ENCODE data around the gene ANXA10.

ANXA10 gene, protein sequence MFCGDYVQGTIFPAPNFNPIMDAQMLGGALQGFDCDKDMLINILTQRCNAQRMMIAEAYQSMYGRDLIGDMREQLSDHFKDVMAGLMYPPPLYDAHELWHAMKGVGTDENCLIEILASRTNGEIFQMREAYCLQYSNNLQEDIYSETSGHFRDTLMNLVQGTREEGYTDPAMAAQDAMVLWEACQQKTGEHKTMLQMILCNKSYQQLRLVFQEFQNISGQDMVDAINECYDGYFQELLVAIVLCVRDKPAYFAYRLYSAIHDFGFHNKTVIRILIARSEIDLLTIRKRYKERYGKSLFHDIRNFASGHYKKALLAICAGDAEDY

DNA sequence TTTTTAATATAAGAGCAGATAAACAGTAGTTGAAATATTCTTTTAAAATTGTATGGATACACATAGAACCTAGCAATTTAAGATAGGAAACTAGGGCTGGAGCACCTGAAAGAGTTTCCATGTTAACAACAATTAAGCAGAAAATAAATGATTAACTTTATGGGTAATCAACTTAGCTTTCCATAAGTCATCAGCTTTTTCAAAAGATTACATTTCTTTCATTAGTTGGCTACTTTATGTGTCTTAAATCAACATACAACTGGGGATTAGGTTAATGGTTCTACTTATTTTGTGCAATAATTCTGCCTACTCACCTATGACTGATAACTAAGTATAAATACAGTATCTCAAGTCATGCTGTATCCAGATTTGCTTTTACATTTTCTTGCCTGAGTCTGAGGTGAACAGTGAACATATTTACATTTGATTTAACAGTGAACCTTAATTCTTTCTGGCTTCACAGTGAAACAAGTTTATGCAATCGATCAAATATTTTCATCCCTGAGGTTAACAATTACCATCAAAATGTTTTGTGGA lies at the start of gene ANXA10:
Gene ANXA10 (plus strand): TSS at position 362 of the 537 bp plus-strand sequence. CDS start 164 bp downstream, at position 526.
- in situ Hi-C loops (cut with HindIII; ENCODE audit: low sequenced_read_pairs), result no loop called here

DNA sequence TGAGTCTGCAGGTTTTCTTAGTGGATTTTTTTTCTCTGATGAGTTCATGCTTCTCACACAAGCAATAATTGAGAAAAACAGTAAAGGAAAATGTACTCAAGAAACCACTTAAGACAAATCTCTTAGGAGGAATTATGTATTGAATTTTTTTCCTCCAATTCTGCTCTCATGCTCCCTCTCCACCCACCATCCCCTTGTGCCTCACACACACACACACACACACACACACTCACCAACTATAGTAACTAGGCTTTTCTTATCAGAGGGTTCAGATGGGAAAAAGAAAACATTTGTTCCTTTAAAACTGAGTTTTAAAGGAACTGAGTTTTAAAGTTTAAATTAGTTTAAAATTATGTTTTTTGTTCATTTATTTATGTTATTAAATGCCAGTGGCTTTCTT lies 47.0 kb upstream of the ANXA10 start:
- in situ Hi-C loops (cut with HindIII; ENCODE audit: low sequenced_read_pairs), result no loop called here

GRCh38 chr4:168050002-168050401 lies 42.3 kb upstream of the ANXA10 start:
- in situ Hi-C loops (cut with HindIII; ENCODE audit: low sequenced_read_pairs), result no loop called here

DNA sequence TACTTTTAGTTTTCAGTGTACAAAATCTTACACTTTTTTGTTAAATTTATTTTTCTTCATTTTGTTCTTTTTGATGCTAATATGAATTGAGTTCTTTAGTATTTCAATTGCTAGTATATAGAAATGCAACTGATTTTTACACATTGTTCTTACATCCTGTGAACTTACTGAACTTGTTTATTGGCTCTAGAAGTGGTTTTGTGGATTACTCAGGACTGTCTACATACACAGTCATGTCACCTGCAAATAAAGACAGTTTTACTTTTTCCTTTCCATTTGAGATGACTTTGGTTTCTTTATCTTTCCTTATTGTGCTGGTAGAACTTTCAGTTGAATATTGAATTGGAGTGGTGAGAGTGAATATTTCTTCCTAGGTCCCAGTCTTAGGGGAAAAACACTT lies 40.8 kb upstream of the ANXA10 start:
- in situ Hi-C loops (cut with HindIII; ENCODE audit: low sequenced_read_pairs), result no loop called here

- in situ Hi-C loops (cut with HindIII; ENCODE audit: low sequenced_read_pairs), result no loop called here
Observed at GRCh38 chr4:168057412-168057811, 34.9 kb upstream of the ANXA10 start.

DNA sequence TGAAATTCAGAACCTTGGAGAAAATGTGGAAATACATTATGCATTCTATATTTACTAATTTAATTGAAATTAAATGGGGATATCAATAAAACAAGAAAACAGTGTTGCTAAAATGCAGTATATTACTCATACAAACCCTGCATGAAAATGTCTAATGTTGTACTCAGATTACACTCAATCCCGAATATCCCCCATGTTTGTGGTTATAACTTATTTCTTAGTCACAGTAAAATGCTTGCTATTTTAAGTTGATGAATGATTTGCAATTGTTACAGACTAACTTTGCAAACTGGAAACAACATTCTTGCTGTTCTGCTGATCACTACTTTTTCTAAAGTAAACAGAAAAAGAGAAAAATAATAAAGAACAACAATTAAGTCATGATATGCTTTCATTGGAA lies 33.1 kb upstream of the ANXA10 start:
- in situ Hi-C loops (cut with HindIII; ENCODE audit: low sequenced_read_pairs), result no loop called here

GRCh38 chr4:168063031-168063430 lies 29.3 kb upstream of the ANXA10 start:
- in situ Hi-C loops (cut with HindIII; ENCODE audit: low sequenced_read_pairs), result no loop called here

DNA sequence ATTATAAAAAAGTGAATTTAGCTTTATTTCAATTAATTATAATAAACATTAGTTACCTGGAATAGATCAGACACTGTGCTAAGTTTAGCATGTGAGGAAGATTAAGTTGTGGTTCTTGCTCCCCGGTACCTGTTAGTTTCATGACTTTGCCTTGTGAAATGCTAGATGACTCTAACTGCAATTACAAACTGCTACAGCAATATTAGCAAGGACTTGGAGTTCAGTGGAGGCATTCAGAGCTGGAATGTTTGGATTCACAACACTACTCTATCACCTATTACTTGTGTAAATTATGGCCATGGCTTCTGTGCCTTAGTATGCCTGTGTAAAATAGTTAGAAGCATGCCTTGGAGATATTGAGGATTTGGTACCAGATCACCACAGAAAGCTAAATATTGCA lies 21.4 kb upstream of the ANXA10 start:
- in situ Hi-C loops (cut with HindIII; ENCODE audit: low sequenced_read_pairs), result no loop called here

GRCh38 chr4:168071304-168071703 lies 21.0 kb upstream of the ANXA10 start:
- in situ Hi-C loops (cut with HindIII; ENCODE audit: low sequenced_read_pairs), result no loop called here

DNA sequence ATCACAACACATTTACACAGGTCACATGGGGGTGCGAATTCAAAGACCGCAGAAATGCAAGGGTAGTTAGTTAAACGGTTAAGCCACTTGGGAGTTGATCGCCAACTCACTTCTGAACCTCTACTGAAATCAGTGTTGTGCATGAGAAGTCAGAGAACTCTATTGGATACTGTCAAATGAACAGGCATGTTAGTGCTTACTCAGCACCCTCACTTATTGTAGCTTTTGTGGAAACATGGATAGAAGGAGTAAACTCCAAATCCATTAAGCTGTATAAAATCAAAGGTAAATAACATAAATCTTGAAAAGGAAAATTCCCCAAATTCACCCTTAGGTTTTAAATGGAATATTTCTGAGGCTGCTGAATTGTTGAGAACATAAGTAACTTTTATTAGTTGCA lies 17.5 kb upstream of the ANXA10 start:
- in situ Hi-C loops (cut with HindIII; ENCODE audit: low sequenced_read_pairs), result no loop called here

- in situ Hi-C loops (cut with HindIII; ENCODE audit: low sequenced_read_pairs), result no loop called here
Observed at GRCh38 chr4:168076989-168077725, 15.2 kb upstream of the ANXA10 start.

DNA sequence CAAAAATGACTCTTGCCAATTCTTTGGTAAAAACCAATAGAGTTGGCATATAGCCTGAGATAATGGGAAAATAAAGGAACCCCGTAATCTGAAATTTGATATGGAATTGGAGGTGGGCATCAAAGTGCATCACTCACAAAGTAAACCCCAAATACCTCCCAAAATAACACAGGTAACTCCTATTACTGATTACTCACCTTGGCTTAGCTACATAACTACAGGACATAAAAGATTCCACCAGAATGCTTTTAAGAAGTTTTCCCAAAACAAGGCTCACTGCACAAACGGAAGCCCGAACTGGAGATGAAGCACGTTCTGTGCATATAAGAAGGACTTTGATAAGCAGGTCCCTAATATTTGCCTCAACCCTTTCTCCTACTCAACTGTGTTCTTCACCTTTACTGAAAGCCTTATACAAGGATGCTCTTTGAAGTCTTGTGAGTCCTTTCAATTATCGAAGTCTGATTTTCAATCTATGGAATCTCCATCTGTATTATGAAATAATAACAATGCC lies 14.6 kb upstream of the ANXA10 start:
- in situ Hi-C loops (cut with HindIII; ENCODE audit: low sequenced_read_pairs), result no loop called here

DNA sequence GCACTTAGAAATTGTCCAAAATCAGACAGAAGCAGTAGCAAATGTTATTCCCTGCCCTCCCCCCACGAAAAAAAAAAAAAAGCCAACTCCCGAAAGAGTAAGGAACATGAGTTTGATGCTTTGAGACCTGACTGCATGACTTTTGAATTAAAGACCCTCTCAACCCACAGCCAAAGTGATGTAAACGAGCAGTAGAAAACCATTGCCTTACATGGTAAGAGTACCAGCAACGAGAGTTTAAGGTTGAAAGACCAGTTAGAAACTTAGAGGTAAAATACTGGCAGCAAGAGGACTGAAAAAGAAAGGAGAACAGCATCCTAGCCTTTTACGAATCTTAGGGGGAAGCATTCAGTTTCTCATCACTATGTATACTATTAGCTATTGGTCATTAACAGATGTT lies 10.0 kb upstream of the ANXA10 start:
- in situ Hi-C loops (cut with HindIII; ENCODE audit: low sequenced_read_pairs), result no loop called here

- in situ Hi-C loops (cut with HindIII; ENCODE audit: low sequenced_read_pairs), result no loop called here
Observed at GRCh38 chr4:168095776-168096406, 3.6 kb downstream of the ANXA10 start.

- in situ Hi-C loops (cut with HindIII; ENCODE audit: low sequenced_read_pairs), result no loop called here
Observed at GRCh38 chr4:168096407-168096784, 4.1 kb downstream of the ANXA10 start.

- in situ Hi-C loops (cut with HindIII; ENCODE audit: low sequenced_read_pairs), result no loop called here
Observed at GRCh38 chr4:168097161-168097560, 4.8 kb downstream of the ANXA10 start.

GRCh38 chr4:168098248-168098717 lies 5.9 kb downstream of the ANXA10 start:
- in situ Hi-C loops (cut with HindIII; ENCODE audit: low sequenced_read_pairs), result no loop called here

DNA sequence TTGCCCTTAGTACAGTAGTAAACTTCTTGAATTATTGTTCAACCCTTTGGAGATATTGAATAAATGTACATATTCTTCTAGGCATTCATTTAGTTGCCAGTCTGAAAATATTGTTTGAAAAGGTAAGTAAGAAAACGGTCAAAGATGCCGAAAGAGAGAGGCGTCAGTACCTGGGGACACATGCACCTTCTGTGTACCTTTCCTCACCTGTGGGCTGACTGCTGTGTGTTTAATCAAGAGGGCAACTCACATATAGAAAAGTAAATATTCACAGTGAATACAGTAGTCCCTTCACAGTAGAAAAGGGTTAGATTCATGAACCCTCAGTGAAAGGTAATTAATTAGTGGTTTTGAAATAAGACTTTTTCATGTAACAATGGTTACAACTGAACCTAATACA lies 6.9 kb downstream of the ANXA10 start:
- in situ Hi-C loops (cut with HindIII; ENCODE audit: low sequenced_read_pairs), result no loop called here

DNA sequence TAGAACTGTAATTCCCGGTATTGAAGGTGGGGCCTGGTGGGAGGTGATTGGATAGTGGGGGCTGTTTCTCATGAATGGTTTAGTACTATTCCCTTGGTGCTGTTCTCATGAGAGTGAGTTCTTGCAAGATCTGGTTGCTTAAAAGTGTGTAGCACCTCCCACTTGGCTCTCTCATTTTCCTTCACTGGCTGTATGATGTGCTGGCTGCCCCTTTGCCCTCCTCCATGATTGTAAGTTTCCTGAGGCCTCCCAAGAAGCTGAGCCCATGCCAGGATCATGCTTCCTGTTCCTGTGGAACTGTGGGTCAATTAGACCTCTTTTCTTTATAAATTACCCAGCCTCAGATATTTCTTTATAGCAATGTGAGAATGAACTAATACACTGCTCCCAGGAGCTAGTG lies 8.7 kb downstream of the ANXA10 start:
- in situ Hi-C loops (cut with HindIII; ENCODE audit: low sequenced_read_pairs), result no loop called here

DNA sequence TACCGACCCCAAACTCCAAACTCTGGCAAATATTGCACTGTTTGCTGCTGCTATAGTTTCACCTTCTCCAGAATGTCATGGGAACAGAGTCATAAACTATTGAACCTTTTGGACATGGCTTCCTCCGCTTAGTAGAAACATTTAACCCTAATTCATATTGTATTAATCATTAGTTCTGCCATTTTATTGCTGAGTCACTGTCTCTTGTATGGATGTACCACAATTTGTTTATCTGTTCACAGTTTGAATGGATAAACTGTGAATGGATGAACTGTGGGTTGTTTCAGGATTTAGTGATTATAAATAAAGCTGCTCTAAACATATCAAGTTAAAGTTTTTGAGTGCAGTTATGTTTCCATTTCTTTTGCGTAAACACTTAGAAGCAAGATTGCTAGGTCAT lies 10.1 kb downstream of the ANXA10 start:
- in situ Hi-C loops (cut with HindIII; ENCODE audit: low sequenced_read_pairs), result no loop called here

DNA sequence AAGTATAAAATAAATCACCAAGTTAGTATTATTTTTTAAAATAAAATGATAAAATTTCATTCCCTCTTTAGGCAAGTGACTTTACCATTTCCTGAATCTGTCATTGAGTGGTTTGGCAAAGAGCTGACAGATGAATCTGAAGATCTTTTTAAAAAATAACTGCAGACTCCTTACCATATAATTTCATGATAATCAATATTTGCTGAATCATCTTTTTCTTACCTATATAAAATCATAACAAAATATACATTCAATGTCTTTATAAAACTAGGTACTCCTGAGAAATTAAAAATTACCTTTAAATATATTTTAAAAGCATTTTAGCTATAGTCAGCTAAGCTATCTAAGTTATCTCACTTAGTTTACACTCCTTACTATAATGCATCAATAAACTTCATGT lies 17.2 kb downstream of the ANXA10 start:
- in situ Hi-C loops (cut with HindIII; ENCODE audit: low sequenced_read_pairs), result no loop called here

Measured in endothelial cell of hepatic sinusoid (primary cell).